Fibroblast of villous mesenchyme (primary cell): ENCODE data around the gene CFAP20DC. TPM values are rescaled to one million over a fixed set of nuclear protein-coding genes. Genes with fewer than 3 reads are reported as not detected.

Experiments
- DNase-seq: peaks from one replicate; pipeline ENCODE4 v3.0.0-alpha.2; 2010; ENCODE audit warnings: low read depth
- H3K4me3 ChIP-seq: 2 replicates; pipeline ENCODE4 v1.5.1; 2011; ENCODE audit warnings: low read depth, mild to moderate bottlenecking, low read length
- CTCF ChIP-seq: IDR thresholded peaks from 2 replicates; pipeline ENCODE4 v1.5.1; 2012; ENCODE audit warnings: low read depth, mild to moderate bottlenecking, low read length; ENCODE audit not compliant: insufficient read depth
- total RNA-seq: library from RNA; depleted of rRNA; stranded (reverse); fragments of >200 nt; gene quantifications from 2 replicates; pipeline ENCODE4 v1.2.3, GENCODE V29; 2012

Gene CFAP20DC
- total RNA-seq, 1 donor = 1.7 TPM

DNA sequence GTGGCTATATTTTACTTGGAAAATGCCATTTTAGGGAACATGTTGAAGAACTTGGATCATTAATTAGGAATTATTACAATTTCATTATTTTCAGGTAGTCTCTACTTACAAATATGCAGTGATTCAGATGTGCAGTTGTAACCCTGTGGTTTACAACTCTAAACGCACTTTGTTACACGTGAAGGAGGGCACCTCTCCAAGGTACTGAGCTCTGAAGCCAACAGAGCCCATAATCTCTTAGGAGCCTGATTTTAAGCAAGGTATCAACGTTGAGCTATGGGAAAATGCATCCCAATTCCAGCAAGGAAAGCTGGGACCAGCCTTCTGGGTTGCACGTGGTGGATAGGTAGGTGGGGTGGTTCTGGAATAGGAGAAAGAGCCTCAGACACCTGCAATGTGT, 301.8 kb downstream of the CFAP20DC start:
- H3K4me3 ChIP-seq = no peak overlapping the region
- no peak for TF ChIP-seq CTCF
- no peak for DNase-seq

GRCh38 chr3:58746758-58747157, 303.1 kb downstream of the CFAP20DC start:
- no peak for DNase-seq
- no peak for TF ChIP-seq CTCF
- H3K4me3 ChIP-seq = no peak overlapping the region

DNA sequence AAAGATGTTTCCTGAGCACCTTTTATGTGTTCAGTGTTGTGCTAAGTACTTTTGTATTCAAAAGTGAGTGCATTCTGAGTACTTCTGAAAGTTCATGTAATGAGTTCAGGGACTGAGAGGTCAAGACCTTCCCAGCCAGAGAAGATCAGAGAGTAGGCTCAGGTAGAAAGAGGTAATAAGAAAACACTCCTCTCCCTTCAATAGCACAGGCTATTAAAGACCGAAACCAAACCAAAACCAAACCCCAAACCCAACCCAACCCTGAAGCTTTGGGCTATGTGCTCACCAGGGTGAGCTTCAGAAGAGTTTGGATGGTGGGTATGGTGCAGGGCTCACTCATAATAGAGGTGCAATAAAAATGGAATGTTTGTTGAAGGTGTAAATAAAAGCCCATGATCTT, 306.5 kb downstream of the CFAP20DC start:
- no peak for DNase-seq
- TF ChIP-seq CTCF = no peak
- H3K4me3 ChIP-seq = no peak overlapping the region

- no peak for TF ChIP-seq CTCF
- no peak overlapping the region for H3K4me3 ChIP-seq
- DNase-seq = no peak
Observed at GRCh38 chr3:58742239-58742638, 307.6 kb downstream of the CFAP20DC start.

GRCh38 chr3:58737644-58738043, 312.2 kb downstream of the CFAP20DC start:
- no peak for TF ChIP-seq CTCF

GRCh38 chr3:58731673-58732072, 318.2 kb downstream of the CFAP20DC start:
- H3K4me3 ChIP-seq = no peak overlapping the region
- no peak for DNase-seq
- no peak for TF ChIP-seq CTCF

More at GRCh38 chr3:58737644-58738043, 312.2 kb downstream of the CFAP20DC start:
- no peak overlapping the region for H3K4me3 ChIP-seq
- DNase-seq = no peak

GRCh38 chr3:58728723-58729122, 321.1 kb downstream of the CFAP20DC start:
- H3K4me3 ChIP-seq = no peak overlapping the region
- TF ChIP-seq CTCF = no peak
- DNase-seq = no peak
